ENCODE data around the gene TOMM40. TPM values are rescaled to one million over a fixed set of nuclear protein-coding genes. Genes with fewer than 3 reads are reported as not detected.
"Not testable (repeated sequence)": the region's sequence is repeated elsewhere in the genome, so short reads cannot be mapped to it uniquely, and the experiment has no call there.

The TOMM40 gene
- total and polyA plus RNA-seq, 4 donors, result 17.6 to 76.8 (median 62.2) TPM

GRCh38 chr19:44887648-44888047 lies 3.4 kb upstream of the TOMM40 start:
- Histone ChIP-seq H3K36me3 (ENCODE audit: control insufficient read depth in 4 of 4, insufficient read depth in 4 of 4, low read length in 4 of 4) (peaks cover 3 to 7% (median 6%) of the 10 kb centered on the region in 4 donors), H3K9ac (ENCODE audit: insufficient read depth in 1 of 2, low read length in 2 of 2) (no peak overlapping the region), H3K4me1 (ENCODE audit: control insufficient read depth in 5 of 5, insufficient read depth in 5 of 5, low read length in 5 of 5) (peaks cover 4 to 19% (median 7%) of the 10 kb centered on the region in 5 donors), H3K27me3 (ENCODE audit: control insufficient read depth in 3 of 3, insufficient read depth in 3 of 3, low read length in 2 of 3) (no peaks in the 10 kb centered on the region), H3K27ac (ENCODE audit: low read depth in 1 of 2, low read length in 1 of 2) (no peak overlapping the region), H3K4me3 (no peak overlapping the region), H3K9me3 (ENCODE audit: control insufficient read depth in 4 of 4, insufficient read depth in 3 of 4, low read length in 3 of 4) (no peaks in the 10 kb centered on the region)
- ATAC-seq (ENCODE audit: insufficient read depth, low FRiP score), result no peak
- 93 to 96% methylated on average over 4 of the region's 4 CpGs for WGBS, 2 donors
- no peak for DNase-seq
- no peak for TF ChIP-seq CTCF (IDR thresholded peaks at IDR 0.05; ENCODE audit: control extremely low read depth, extremely low read depth)

GRCh38 chr19:44888335-44888734 lies 2.7 kb upstream of the TOMM40 start:
- H3K9me3 ChIP-seq (ENCODE audit: control insufficient read depth in 4 of 4, insufficient read depth in 3 of 4, low read length in 3 of 4); DNase-seq; H3K9ac ChIP-seq (ENCODE audit: insufficient read depth in 1 of 2, low read length in 2 of 2); ATAC-seq (ENCODE audit: insufficient read depth, low FRiP score); H3K4me3 ChIP-seq; H3K27ac ChIP-seq (ENCODE audit: low read depth in 1 of 2, low read length in 1 of 2); H3K27me3 ChIP-seq (ENCODE audit: control insufficient read depth in 3 of 3, insufficient read depth in 3 of 3, low read length in 2 of 3): not testable (repeated sequence)
- Histone ChIP-seq H3K36me3 (ENCODE audit: control insufficient read depth in 4 of 4, insufficient read depth in 4 of 4, low read length in 4 of 4) (peaks cover 7 to 11% (median 7%) of the 10 kb centered on the region in 4 donors), H3K4me1 (ENCODE audit: control insufficient read depth in 5 of 5, insufficient read depth in 5 of 5, low read length in 5 of 5) (peaks cover 4 to 19% (median 7%) of the 10 kb centered on the region in 5 donors)
- WGBS, 2 donors, result 94 to 97% methylated on average over 5 of the region's 5 CpGs

- DNase-seq (no peak), ATAC-seq (ENCODE audit: insufficient read depth, low FRiP score) (no peak)
- Histone ChIP-seq H3K27me3 (ENCODE audit: control insufficient read depth in 3 of 3, insufficient read depth in 3 of 3, low read length in 2 of 3) (no peaks in the 10 kb centered on the region), H3K9me3 (ENCODE audit: control insufficient read depth in 4 of 4, insufficient read depth in 3 of 4, low read length in 3 of 4) (no peaks in the 10 kb centered on the region), H3K9ac (ENCODE audit: insufficient read depth in 1 of 2, low read length in 2 of 2) (no peak overlapping the region), H3K4me3 (peak overlapping the region; percentile 23), H3K4me1 (ENCODE audit: control insufficient read depth in 5 of 5, insufficient read depth in 5 of 5, low read length in 5 of 5) (peaks cover 4 to 19% (median 7%) of the 10 kb centered on the region in 5 donors), H3K27ac (ENCODE audit: low read depth in 1 of 2, low read length in 1 of 2) (peak overlapping the region in 1 of 2 donors; percentile 45), H3K36me3 (ENCODE audit: control insufficient read depth in 4 of 4, insufficient read depth in 4 of 4, low read length in 4 of 4) (peaks cover 10 to 24% (median 12%) of the 10 kb centered on the region in 4 donors)
- no peak for TF ChIP-seq CTCF (IDR thresholded peaks at IDR 0.05; ENCODE audit: control extremely low read depth, extremely low read depth)
- 58 to 60% methylated on average over 17 of the region's 17 CpGs for WGBS, 2 donors
Observed at GRCh38 chr19:44889830-44890365, 1.2 kb upstream of the TOMM40 start.

GRCh38 chr19:44890366-44891015 lies 563 bp upstream of the TOMM40 start:
- ATAC-seq (ENCODE audit: insufficient read depth, low FRiP score), result peak; percentile 92
- WGBS, 2 donors, result 0% methylated on average over 40 of the region's 40 CpGs
- H3K27ac ChIP-seq (ENCODE audit: low read depth in 1 of 2, low read length in 1 of 2), result peak overlapping the region; percentile 93 to 96
- H3K36me3 ChIP-seq (ENCODE audit: control insufficient read depth in 4 of 4, insufficient read depth in 4 of 4, low read length in 4 of 4), result peaks cover 11 to 28% (median 12%) of the 10 kb centered on the region in 4 donors
- no peaks in the 10 kb centered on the region for H3K9me3 ChIP-seq (ENCODE audit: control insufficient read depth in 4 of 4, insufficient read depth in 3 of 4, low read length in 3 of 4)
- peak; percentile 100 for DNase-seq
- H3K27me3 ChIP-seq (ENCODE audit: control insufficient read depth in 3 of 3, insufficient read depth in 3 of 3, low read length in 2 of 3), result no peaks in the 10 kb centered on the region
- peaks cover 4 to 19% (median 7%) of the 10 kb centered on the region in 5 donors for H3K4me1 ChIP-seq (ENCODE audit: control insufficient read depth in 5 of 5, insufficient read depth in 5 of 5, low read length in 5 of 5)
- H3K4me3 ChIP-seq, result peak overlapping the region; percentile 53
- peak overlapping the region in 1 of 2 donors; percentile 56 for H3K9ac ChIP-seq (ENCODE audit: insufficient read depth in 1 of 2, low read length in 2 of 2)
- TF ChIP-seq CTCF (IDR thresholded peaks at IDR 0.05; ENCODE audit: control extremely low read depth, extremely low read depth), result no peak

Measured in lung (tissue), 12 donors.